Measurements from ENCODE around the gene EPS8L2. TPM values are rescaled to one million over a fixed set of nuclear protein-coding genes. Genes with fewer than 3 reads are reported as not detected.

The EPS8L2 gene
- total RNA-seq, 2 experiments from 2014 or later, result 12.4 to 12.6 TPM

- H3K4me1 Mint-ChIP-seq (ENCODE audit: low read depth), result peaks cover 17% of the 10 kb centered on the region
- intact Hi-C loops (cut with micrococcal nuclease), result no loop called here
- peaks cover 8% of the 10 kb centered on the region for H3K36me3 Mint-ChIP-seq
- ChIA-PET CTCF (no interaction called here), POLR2A (no interaction called here)
- H3K4me3 Mint-ChIP-seq, result peak overlapping the region; percentile 26
- peak overlapping the region; percentile 33 for H3K27ac Mint-ChIP-seq
- no peaks in the 10 kb centered on the region for H3K9me3 Mint-ChIP-seq
- H3K27me3 Mint-ChIP-seq, result no peaks in the 10 kb centered on the region
- no peak for DNase-seq
Measured at GRCh38 chr11:749731-750130, 43.7 kb downstream of the EPS8L2 start.

GRCh38 chr11:760236-760635 is 54.2 kb downstream of the EPS8L2 start:
- H3K36me3 Mint-ChIP-seq, result peaks cover 28% of the 10 kb centered on the region
- H3K4me3 Mint-ChIP-seq, result no peak overlapping the region
- no peak overlapping the region for H3K27ac Mint-ChIP-seq
- ChIA-PET CTCF (interaction anchor here (1.0 to 1.2 kb wide), 2 partner anchors 33 to 242 kb away, joined by 3 to 4 read pairs; no protein-coding TSS in a partner anchor), POLR2A (no interaction called here)
- no peak for DNase-seq
- intact Hi-C loops (cut with micrococcal nuclease), result no loop called here
- no peaks in the 10 kb centered on the region for H3K27me3 Mint-ChIP-seq
- H3K9me3 Mint-ChIP-seq, result no peaks in the 10 kb centered on the region
- H3K4me1 Mint-ChIP-seq (ENCODE audit: low read depth), result peaks cover 2% of the 10 kb centered on the region

- intact Hi-C loops (cut with micrococcal nuclease), result no loop called here
- CTCF ChIA-PET, result interaction anchor here (1.9 kb wide), 1 partner anchor 13 kb away, joined by 7 read pairs; no protein-coding TSS in a partner anchor
- Mint-ChIP-seq H3K27ac (peak overlapping the region; percentile 18), H3K4me3 (no peak overlapping the region), H3K27me3 (no peaks in the 10 kb centered on the region), H3K9me3 (no peaks in the 10 kb centered on the region), H3K4me1 (ENCODE audit: low read depth) (peaks cover 10% of the 10 kb centered on the region), H3K36me3 (peaks cover 28% of the 10 kb centered on the region)
- POLR2A ChIA-PET, result interaction anchor here (1.4 kb wide), 1 partner anchor 14 kb away, joined by 4 read pairs; the partner anchor contains the start of gene TALDO1
- no peak for DNase-seq
Measured at GRCh38 chr11:761526-762108, 55.6 kb downstream of the EPS8L2 start.

DNA sequence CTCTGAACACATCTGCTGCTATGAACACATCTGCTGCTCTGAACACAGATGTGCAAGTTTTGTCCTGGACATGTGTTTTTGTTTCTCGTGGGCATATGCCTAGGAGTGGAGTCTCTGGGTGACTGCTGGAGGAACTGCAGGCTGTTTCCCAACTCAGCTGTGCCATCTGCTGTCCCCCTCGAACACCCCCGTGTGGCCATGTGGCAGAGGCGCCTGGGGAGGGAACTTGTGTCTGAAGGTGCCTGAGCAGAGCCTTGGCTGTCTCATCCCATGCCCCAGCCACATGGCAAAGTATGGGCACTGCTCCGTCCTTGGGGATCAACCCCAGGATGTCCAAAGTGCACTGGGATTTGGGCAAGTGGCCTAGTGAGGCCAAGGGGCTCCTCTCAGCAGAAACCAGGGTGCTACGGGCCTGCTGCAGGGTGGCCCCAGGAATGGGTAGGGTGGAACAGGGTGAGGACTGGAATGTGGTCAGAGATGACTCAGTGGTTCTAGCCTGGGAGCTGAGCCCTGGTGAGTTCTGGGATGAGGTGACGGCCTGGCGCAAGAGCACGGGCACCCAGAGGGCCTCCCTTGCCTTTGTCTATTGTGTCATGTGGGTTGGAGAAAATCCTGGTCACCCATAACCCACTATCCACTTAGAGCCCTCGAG is 56.5 kb downstream of the EPS8L2 start:
- CTCF ChIA-PET, result interaction anchor here (1.9 kb wide), 1 partner anchor 14 kb away, joined by 7 read pairs; no protein-coding TSS in a partner anchor
- H3K27ac Mint-ChIP-seq, result no peak overlapping the region
- H3K9me3 Mint-ChIP-seq, result no peaks in the 10 kb centered on the region
- H3K36me3 Mint-ChIP-seq, result peaks cover 26% of the 10 kb centered on the region
- intact Hi-C loops (cut with micrococcal nuclease), result no loop called here
- POLR2A ChIA-PET, result interaction anchor here (1.1 to 1.4 kb wide), 2 partner anchors 15 to 57 kb away, joined by 3 to 4 read pairs; partner anchors contain the start of genes PNPLA2 and TALDO1
- no peaks in the 10 kb centered on the region for H3K27me3 Mint-ChIP-seq
- no peak overlapping the region for H3K4me3 Mint-ChIP-seq
- peaks cover 16% of the 10 kb centered on the region for H3K4me1 Mint-ChIP-seq (ENCODE audit: low read depth)
- peak; percentile 30 for DNase-seq

DNA sequence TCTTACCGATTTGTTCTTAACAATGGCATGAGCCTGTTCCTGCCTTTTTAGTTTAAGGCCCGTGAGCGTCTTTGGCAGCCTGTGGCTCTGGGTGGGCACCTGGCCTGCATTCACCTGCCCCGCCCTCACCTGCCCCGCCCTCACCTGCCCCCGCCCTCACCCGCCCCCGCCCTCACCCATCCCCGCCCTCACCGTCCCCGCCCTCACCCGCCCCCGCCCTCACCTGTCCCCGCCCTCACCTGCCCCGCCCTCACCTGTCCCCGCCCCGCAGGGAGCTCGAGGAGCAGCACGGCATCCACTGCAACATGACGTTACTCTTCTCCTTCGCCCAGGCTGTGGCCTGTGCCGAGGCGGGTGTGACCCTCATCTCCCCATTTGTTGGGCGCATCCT is 57.0 kb downstream of the EPS8L2 start:
- intact Hi-C loops (cut with micrococcal nuclease), result no loop called here
- no peaks in the 10 kb centered on the region for H3K27me3 Mint-ChIP-seq
- ChIA-PET CTCF (interaction anchor here (0.8 to 1.8 kb wide), 3 partner anchors 36 to 80 kb away, joined by 3 to 4 read pairs (median 3); no protein-coding TSS in a partner anchor), POLR2A (interaction anchor here (0.8 to 1.1 kb wide), 2 partner anchors 40 to 56 kb away, joined by 3 read pairs; partner anchors contain the start of gene PNPLA2)
- H3K9me3 Mint-ChIP-seq, result no peaks in the 10 kb centered on the region
- H3K4me3 Mint-ChIP-seq, result no peak overlapping the region
- no peak overlapping the region for H3K27ac Mint-ChIP-seq
- H3K4me1 Mint-ChIP-seq (ENCODE audit: low read depth), result peaks cover 16% of the 10 kb centered on the region
- DNase-seq, result no peak
- peaks cover 24% of the 10 kb centered on the region for H3K36me3 Mint-ChIP-seq

- H3K36me3 Mint-ChIP-seq, result peaks cover 24% of the 10 kb centered on the region
- ChIA-PET POLR2A (interaction anchor here (0.8 to 1.5 kb wide), 3 partner anchors 11 to 55 kb away, joined by 3 to 5 read pairs (median 3); partner anchors contain the start of gene PNPLA2), CTCF (interaction anchor here (0.6 to 1.8 kb wide), 4 partner anchors 37 to 79 kb away, joined by 3 to 4 read pairs (median 3); no protein-coding TSS in a partner anchor)
- H3K27ac Mint-ChIP-seq, result peak overlapping the region; percentile 13
- H3K4me3 Mint-ChIP-seq, result no peak overlapping the region
- H3K9me3 Mint-ChIP-seq, result no peaks in the 10 kb centered on the region
- intact Hi-C loops (cut with micrococcal nuclease), result no loop called here
- peaks cover 16% of the 10 kb centered on the region for H3K4me1 Mint-ChIP-seq (ENCODE audit: low read depth)
- DNase-seq, result no peak
- H3K27me3 Mint-ChIP-seq, result no peaks in the 10 kb centered on the region
Measured at GRCh38 chr11:763549-764321, 57.7 kb downstream of the EPS8L2 start.

- ChIA-PET POLR2A (interaction anchor here (1.5 kb wide), 1 partner anchor 11 kb away, joined by 5 read pairs; no protein-coding TSS in a partner anchor), CTCF (interaction anchor here (0.6 to 1.8 kb wide), 3 partner anchors 38 to 53 kb away, joined by 3 to 4 read pairs (median 3); no protein-coding TSS in a partner anchor)
- intact Hi-C loops (cut with micrococcal nuclease), result no loop called here
- Mint-ChIP-seq H3K4me3 (no peak overlapping the region), H3K36me3 (peaks cover 24% of the 10 kb centered on the region), H3K27ac (no peak overlapping the region), H3K9me3 (no peaks in the 10 kb centered on the region), H3K27me3 (no peaks in the 10 kb centered on the region), H3K4me1 (ENCODE audit: low read depth) (peaks cover 16% of the 10 kb centered on the region)
- no peak for DNase-seq
Measured at GRCh38 chr11:764322-765024, 58.4 kb downstream of the EPS8L2 start.

DNA sequence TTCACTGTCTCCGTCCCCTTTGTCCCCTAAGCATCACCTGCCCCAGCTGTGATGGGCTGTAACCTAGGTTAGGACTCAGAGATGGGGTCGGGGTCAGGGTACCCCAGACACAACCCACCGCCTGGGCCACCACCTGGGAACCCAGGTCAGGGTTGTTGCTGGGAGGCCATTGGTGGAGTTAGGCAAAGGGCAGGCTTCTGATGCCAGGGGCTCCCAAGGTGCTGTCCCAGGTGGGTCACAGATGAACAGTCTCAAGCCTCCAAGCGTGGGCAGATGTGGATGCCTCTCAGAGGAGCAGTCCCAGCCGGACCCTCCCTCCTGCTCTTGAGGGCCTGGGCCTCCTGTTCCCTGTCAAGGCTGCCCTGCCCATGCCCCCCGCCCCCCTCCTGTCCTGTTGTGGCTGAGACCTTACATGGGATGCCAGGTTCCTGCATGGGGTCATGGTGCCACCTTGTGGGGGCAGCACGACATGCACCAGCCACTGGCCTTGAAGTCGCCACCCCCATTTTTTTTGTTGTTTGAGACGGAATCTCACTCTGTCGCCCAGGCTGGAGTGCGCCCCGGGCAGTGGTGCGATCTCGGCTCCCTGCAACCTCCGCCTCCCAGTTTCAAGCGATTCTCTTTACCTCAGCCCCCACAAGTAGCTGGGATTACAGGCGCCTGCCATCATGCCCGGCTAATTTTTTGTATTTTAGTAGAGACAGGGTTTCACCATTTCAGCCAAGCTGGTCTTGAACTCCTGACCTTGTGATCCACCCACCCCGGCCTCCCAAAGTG is 59.2 kb downstream of the EPS8L2 start:
- ChIA-PET CTCF (interaction anchor here (0.7 to 0.8 kb wide), 2 partner anchors 11 to 39 kb away, joined by 3 to 4 read pairs; no protein-coding TSS in a partner anchor), POLR2A (interaction anchor here (1.5 kb wide), 1 partner anchor 10 kb away, joined by 5 read pairs; no protein-coding TSS in a partner anchor)
- Mint-ChIP-seq H3K4me3 (no peak overlapping the region), H3K9me3 (no peaks in the 10 kb centered on the region), H3K27ac (peak overlapping the region; percentile 28), H3K36me3 (peaks cover 20% of the 10 kb centered on the region), H3K27me3 (no peaks in the 10 kb centered on the region), H3K4me1 (ENCODE audit: low read depth) (peaks cover 15% of the 10 kb centered on the region)
- peak; percentile 74 for DNase-seq
- intact Hi-C loops (cut with micrococcal nuclease), result no loop called here

DNA sequence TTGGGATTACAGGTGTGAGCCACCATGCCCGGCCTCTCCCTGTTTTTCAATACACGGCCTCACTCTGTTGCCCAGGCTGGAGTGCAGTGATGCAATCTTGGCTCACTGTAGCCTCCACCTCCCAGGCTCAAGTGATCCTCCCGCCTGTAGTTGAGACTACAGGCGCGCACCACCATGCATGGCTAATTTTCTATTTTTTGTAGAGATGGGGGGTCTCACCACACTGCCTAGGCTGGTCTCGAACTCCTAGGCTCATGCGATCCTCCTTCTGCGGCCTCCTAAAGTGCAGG is 59.7 kb downstream of the EPS8L2 start:
- CTCF ChIA-PET, result interaction anchor here (0.7 to 0.8 kb wide), 2 partner anchors 10 to 40 kb away, joined by 3 to 4 read pairs; no protein-coding TSS in a partner anchor
- H3K9me3 Mint-ChIP-seq, result no peaks in the 10 kb centered on the region
- DNase-seq, result no peak

DNA sequence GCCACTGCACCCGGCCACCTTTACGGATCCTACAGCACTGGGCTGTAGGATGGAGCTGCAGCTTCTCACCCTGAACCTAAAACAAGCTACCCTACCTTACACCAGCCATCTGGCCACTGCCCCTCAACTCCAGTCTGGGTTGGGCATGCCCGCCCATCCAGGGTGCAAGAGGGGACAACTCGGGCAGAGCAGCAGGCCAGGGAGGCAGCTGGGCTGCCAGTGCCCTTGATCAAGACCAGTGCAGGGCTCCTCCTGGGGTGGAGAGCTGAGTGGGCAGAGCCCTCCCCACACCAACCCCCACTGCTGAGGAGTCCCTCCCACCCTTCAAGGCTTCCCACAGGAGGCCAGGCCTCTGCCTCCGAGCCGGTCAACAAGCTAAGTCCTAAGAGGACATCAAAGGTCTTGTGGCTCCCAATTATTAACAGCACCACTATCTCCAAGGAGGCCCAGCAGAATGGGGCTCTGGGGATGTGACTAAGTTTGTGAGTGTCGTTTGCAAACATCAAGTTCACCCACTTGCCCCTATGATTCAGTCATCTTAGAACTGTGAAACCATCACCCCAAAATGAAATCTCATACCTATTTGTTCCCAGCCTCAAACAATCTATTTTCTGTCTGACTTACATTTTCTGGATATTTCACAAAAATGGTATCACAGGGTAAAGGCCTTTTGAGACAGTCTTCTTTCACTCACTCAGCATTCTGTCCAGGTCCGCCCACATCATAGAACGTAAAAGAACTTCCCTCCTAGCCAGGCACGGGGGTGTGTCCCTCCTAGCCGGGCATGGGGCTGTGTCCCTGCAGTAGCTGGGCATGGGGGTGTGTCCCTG is 60.3 kb downstream of the EPS8L2 start:
- POLR2A ChIA-PET, result interaction anchor here (1.0 kb wide), 1 partner anchor 43 kb away, joined by 3 read pairs; no protein-coding TSS in a partner anchor

More for the DNA sequence above, 59.7 kb downstream of the EPS8L2 start:
- Mint-ChIP-seq H3K27me3 (no peaks in the 10 kb centered on the region), H3K36me3 (peaks cover 22% of the 10 kb centered on the region), H3K4me1 (ENCODE audit: low read depth) (peaks cover 14% of the 10 kb centered on the region), H3K27ac (peak overlapping the region; percentile 56), H3K4me3 (no peak overlapping the region)
- POLR2A ChIA-PET, result interaction anchor here (1.0 kb wide), 1 partner anchor 42 kb away, joined by 3 read pairs; no protein-coding TSS in a partner anchor
- intact Hi-C loops (cut with micrococcal nuclease), result no loop called here

More for the DNA sequence above, 60.3 kb downstream of the EPS8L2 start:
- H3K27me3 Mint-ChIP-seq, result no peaks in the 10 kb centered on the region
- peak overlapping the region; percentile 56 for H3K27ac Mint-ChIP-seq
- H3K36me3 Mint-ChIP-seq, result peaks cover 26% of the 10 kb centered on the region
- peak; percentile 27 for DNase-seq
- H3K9me3 Mint-ChIP-seq, result no peaks in the 10 kb centered on the region
- peaks cover 14% of the 10 kb centered on the region for H3K4me1 Mint-ChIP-seq (ENCODE audit: low read depth)
- CTCF ChIA-PET, result interaction anchor here (0.7 to 0.8 kb wide), 2 partner anchors 10 to 40 kb away, joined by 3 to 4 read pairs; no protein-coding TSS in a partner anchor
- no peak overlapping the region for H3K4me3 Mint-ChIP-seq
- intact Hi-C loops (cut with micrococcal nuclease), result no loop called here
